ENCODE results near the gene C1QTNF5.
A peak's percentile ranks its signal among the peaks of the same experiment; 100 is the strongest.

C1QTNF5 gene

DNA sequence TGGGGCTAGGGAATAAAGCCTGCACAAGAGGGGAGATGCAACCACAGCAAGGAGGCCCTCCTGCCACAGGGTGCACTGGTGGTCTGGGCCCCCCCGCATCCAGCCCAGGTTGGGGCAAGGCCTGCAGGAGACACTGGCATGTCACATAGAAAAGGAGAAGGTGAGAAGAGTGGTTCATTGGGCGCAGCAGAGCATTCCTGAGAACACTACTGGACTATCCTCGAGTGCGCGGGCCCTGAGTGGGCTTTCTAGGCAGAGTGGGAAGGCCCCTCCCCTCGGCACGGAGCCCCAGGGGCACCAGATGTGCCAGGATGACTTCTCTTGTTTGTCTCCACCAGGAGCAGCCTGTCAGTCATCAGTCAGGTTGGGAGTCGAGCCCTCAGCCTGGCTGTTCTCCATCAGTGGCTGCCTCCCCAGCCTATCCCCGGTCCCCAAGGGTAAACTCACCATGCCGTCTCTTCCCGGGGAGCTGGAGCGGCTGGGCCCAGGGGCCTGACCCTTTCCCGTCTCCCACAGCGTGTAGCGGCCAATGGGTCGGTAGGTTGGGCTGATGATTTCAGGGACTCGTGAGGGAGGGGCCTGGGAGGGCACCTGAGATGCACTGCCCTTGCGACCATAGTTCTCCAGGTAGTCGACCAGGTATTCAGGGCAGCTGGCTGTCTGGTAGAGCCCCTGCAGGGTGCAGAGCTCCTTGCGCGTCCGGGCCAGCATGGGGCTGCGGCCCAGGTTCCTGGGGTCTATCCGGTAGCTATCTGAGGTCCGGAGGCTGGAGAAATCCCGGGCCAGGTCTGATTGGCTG lies 31.8 kb upstream of the C1QTNF5 start:
- DNase-seq: no peak

DNA sequence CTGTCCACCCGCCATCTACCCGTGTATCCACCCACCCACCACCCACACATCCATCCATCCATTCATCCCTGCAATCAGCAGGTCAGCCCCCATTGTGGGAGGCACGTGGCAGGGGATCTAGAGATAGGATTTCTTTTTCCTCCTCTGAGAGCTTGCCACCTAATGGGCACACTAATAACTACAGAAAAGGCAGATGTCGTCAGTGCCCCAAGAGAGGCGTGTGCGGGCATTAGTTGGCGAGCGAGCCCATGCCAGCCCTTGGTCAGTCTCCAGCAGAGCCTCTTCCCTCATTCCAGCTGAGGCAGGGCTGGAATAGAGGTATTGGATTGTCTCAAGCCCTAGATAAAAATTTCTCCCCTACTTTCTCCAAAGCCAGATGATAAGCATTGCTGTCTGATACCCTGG lies 31.1 kb upstream of the C1QTNF5 start:
- DNase-seq: no peak

DNA sequence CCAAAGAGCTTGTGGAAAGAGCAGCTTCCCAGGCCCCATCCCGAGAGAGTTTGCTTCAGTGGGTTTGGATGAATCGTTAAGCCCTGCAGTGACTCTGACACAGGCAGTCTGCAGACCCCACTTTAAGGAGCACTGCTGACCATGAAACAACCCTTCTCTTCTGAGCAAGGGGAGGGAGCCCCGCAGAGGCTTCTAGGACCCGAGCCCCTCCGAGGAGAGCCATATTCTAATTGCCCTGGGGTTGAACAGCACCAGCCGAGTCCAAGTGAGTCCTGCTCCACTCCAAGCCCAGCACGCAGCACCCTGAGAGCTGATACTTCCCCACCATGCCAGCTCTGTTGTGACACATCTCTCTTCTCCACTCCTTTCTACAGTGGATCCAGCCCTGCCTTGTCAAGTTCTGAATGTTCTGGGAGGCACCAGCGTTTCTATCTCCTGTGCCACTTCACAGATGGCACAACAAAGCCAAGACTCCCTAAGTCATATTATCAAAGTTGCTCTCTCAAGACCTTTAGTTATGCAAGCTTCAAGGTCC lies 30.5 kb upstream of the C1QTNF5 start:
- DNase-seq: no peak

DNA sequence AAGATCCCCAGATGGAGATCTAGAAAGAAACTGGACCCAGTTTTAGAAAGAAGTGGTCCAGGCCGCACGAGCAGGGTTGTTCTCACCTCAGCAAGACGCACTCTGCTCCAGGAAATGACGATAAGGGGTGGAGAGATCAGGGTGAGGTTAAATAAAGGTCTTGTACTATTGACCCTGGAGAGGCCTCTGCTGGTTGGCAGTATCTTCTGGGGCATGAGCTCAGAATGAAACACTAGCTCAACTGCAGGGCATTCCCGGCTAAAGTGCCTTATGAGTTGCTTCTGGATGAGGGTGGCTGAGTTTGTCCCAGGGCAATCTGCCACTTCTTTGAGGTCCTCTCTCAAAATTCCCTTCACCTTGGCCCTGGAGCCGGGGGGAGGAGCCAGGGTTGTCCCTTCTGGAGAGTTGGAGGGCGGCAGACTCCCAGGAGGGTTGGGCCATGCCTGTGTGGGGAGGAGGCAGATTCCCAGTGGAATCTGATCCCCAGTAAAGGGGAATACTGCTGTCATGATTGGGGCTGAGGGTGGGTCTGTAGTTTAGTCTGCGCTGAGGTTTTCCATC lies 29.9 kb upstream of the C1QTNF5 start:
- DNase-seq: no peak

DNA sequence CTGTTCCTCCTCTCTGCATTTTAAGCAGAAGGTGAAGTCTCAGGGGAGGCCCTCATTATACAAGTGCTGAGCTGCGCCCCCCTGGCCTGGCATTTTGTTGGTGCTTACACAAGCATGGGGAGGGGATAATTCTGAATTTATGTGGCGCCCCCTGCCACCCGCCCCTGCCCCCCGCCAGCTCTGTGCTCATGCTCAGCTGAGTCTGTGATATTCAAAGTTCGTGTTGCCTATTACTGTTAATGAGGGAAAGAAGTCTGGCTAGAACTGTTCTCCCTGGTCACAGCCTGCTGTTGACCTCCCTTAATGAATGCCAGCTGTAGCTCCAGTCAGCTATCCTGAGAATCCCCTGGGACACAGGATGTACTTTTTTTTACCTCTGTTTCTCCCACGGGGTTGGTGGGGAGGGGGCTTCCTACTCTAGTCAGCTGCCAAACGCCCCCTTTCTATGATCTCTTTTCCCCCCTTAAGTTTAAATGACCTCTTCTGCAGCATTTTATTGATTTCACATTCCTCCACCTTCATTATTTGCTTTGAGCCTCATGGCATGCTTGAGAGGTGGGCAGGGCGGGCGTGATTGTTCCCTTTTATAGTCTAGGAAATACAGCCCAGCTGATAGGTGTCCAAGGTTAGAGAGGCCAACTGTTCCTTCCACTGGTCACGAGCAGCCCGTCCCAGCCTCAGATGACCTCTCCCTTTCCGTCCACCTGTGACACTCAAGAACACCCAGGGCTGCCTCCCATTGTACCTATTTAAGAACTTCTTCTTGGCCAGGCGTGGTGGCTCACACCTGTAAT lies 28.6 kb upstream of the C1QTNF5 start:
- DNase-seq: no peak

DNA sequence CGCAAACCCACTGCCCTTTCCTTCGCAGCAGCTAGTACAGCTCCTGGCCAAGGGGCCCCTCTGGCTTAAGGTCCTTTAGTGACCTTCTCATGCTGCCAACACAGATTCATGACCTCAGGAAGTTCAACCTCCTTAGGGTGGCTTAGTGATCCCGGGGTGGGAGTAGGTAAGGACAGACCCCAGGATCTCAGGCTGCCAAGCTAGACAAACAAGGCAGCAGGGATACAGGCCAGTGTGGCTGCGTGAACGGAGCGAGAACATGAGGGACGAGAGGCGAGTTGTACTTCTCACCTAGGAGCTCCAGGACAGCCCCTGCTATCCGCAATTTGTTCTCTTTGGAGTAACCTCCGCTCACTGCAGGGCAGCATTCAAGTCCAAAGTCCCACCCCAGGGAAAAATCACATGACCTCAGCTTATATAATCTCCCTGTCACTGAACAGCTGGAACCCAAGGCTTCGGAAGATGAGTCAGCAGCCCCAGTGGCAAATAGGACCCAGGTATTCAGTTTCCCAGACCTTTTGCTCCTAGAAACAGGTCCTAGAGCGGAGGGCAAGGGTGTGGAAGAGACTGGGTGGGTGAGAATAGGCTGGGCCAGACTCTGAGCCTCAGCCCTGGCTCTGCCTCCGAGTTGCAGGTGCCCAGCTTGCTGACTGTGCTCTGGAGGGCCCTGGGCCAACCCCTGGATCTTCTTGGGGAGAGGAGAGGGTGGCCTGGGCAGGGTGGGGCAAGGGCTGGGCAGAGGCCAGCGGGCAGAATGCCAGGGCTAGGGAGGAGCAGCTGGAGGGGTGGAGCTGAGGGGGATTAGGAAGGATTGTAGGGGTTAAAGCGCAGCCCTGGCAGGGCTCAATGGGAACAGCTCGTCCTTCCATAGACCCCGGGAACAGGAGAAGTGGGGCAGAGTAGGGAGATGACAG lies 27.7 kb upstream of the C1QTNF5 start:
- no peak for DNase-seq

DNA sequence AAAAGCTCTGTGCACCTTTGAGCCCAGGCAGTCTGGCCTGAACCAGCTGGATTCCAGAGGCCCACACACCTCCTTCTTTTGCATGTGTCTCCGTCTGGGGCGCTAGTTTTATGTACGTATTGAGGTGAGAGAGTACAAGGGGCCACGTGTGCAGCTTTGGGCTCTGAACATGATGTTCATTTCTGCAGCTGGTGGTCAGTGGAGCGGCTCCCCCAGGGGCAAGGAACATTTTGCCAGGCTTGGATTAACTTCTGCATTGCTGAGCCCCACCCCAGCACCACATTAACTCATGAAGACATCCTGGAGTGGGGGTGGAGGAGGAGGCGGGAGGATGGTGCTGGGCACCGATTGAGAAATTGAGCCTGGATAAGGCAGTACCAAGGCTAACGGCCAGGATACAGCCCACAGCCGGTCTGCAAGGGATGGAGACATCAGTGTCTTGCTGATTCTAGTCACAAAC lies 27.0 kb upstream of the C1QTNF5 start:
- no peak for DNase-seq

DNA sequence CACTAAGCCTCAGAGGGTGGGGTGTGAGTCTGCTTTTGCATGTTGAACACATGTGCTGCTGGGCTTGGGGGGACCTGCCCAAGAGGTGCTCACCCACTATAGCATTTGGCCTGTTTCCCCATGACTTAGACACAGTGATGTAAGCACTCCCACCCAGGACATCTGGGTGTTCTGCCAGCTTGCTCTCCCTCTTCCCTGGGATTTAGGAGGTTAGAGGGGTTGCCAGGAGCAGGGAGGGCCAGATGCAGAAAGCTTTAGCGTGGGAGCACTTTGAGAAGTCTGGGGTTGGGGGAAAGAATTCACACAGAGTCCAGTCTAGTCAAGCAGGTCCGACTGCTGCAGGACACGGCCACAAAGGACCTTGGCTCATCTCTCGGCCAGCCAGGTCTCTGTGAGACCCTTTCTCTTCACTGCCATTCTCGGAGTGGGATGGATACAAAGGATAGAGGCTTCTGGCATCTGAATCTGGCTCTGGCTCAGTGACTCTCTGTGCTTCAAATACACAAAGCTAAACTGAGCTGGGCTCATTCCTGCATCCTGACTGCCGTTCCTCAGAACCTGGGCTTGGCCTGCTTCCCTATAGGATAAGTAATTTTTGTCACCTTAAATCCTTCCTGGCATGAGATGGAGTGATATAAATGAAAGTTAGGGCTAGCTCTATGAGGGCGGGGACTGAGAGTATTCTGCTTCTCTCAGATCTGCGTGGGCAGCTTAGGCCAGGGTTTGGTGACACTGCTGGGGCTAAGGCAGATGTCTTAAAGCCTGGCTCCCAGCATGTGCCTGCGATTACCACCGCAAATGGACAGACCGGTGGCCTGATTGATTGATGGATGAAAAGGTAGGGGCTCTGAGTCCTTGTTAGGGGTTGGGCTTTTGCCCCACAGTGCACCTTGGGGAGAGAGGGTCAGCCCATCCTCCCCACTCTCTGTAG lies 26.3 kb upstream of the C1QTNF5 start:
- no peak for DNase-seq

DNA sequence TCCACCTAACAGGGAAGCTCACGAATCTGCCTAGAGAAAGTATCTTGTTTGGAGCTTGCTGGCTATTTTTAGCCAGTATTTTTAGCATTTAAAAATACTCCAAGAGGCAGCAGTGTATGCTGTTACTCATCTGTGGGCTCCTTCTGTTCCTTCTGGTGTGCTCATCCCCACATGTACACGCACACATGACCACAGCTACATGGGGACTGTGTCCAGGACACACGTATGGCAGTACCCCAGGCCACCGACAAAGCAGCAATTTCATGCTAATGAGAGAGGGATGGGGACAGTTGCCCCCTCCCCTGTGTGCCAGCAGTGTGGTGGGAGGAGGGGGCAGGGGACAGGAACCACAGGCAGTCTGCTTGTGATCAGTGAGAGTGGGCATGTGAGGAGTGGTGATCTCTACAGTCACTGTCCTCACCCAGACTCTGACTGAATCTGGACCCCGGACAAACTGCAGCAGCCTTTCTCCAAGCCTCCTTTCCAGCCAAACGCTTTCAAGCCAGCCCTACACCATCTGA lies 24.4 kb upstream of the C1QTNF5 start:
- DNase-seq: no peak

DNA sequence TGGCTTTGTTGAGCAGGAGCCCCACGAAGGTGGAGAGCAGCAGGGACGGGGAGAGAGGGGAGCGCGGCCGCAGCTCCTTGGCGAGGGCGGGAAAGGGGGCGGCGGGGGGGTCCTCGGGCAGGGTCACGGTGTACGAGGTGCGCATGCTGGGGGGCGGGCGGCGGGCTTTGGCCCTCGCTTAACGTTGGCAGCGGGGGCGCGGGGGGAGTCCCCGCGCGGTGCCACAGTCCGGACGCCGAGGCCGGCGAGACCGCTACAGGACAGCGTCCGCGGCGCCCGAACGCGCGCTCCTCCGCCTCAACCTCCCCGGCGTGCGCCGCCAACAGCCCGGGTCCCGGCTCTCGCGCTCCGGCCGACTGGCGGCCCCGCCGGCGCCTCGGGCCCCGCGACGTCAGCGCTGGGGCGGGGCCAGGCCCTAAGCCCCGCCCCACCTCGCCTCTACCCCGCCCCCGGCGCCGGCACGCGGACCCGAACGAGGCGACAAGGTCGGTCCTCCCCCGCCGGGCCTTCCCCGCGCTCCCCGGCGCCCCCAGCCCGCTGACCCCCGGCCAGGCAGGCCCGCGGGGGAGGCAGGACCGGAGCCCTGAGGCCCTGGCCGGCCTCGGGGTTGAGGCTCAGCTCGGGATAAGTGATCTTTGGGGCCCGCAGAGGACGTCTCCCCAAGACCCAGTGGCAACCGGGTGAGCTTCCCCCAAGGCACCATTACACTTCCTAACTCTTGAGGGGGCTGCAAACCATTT lies 23.3 kb upstream of the C1QTNF5 start:
- peak; percentile 55 for DNase-seq

DNA sequence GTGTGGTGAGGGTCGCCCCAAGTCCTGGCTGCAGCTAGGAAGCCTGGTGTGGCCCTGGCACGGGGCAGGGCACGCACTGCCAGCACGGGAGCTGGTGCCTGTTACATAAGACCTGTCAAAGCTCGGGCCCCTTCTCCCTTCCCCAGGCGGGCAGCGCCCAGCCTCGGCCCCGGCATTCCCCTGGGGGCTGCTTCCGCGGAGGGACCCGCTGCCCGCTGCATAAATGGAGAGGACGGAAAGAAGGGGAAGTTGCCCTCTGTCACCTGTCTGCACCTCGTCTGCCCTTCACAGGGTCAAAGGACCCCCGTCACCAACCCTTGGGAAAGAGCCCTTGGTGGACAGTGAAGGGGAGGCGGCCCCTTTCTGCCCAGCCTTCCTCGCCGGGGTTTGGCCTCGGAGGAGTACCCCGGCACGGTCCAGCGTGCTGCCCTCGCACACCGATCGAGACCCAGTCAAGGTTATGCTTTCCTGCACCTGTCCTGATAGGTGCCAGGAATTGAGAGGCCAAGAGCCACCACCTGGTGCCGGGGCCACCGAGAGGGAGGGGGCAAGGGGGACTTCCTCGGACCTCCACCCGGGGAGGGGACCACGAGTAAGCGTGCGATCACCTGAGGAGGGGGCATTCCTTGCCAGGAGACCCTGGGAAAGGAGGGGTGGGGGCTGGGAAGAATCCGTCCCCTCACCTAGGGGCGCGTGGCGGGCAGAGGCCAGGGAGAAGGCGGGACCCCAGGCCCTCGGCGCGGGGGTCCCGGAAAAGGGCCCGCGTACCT lies 22.6 kb upstream of the C1QTNF5 start:
- no peak for DNase-seq

DNA sequence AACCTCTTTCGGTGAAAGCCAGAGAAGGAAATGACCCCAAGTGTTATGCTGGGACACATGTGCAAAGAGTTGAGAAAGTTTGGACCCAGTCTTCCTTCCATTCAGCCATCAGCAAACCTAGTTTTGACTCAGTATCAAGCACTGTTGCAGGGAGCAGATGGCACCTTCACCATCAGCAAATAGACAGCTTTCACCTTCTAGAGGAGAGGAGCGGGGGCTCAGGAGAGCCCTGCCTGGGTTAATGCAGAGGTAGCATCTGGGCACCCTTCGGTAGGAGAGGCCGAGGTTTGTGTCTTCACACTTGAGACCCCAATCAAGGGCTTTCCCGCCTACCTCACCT lies 22.0 kb upstream of the C1QTNF5 start:
- DNase-seq: no peak

DNA sequence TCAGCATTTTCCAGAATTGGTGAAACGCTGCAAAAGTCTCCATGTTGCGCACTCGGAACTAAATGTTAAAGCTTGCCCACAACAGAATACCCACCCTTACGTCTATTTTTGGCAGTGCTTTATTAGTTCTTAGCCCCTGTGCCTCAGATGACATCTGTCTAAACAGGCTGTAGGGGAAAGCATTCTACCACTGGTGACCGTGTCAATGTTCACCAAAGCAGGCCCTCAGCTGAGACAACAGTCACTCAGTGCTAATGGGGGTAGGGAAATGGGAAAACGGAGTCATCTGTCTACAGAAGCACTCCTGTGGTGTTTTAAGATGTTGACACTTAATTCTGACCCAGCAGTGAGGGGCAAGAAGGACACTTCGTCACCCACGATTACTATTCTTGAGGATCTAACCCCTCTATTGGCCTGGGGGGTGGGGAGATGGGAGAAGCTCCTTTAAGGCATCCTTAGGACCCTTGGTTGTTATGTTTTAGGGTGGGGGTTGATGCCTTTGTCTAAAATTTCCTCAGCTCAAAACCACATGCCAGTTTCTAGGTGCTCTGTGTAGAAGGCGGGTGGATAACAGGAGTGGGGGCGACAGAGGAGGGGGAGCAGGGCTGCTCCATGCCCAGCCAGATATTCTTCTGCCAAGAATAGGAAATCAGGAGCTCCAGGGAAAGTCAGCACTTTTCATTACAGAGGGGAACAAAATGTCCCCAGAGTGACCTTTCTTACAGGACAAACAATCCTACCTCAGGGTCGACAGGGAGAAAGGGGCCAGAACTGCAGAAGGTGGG lies 21.4 kb upstream of the C1QTNF5 start:
- DNase-seq: no peak

DNA sequence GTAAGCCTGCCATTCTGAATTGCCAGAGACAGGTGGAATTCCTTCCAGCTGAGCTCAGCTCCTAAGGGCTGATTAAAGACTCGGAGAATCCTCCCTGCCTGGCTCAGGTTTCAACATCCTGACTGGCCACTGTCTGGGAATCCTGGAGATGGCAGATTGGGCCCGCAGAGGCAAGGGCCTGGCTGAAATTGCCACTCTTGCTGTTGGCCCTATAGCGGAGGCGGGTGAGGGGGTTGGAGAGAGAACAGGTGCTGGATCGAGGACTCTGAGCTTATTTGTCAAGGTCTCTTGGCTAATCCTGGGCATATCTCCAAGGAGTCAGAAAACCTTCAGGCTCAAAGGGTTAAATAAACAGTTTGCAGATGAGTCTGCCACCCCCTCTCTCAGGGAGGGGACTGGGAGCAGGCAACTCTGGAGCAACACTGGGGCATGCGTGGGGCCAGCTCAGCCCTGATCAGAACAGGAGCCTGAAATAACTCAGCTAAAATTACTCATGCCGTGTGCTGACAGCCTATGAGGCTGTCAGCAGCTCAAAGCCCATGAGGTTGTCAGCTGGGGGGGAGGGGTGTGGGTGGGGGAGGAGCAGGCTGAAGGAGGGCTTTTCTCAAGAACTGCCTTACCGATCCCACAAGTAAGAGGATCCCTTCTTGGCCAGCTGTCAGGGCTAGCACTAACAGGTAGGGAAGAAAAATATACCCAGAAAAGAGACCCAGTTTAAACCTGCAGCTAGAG lies 20.5 kb upstream of the C1QTNF5 start:
- DNase-seq: peak; percentile 54

DNA sequence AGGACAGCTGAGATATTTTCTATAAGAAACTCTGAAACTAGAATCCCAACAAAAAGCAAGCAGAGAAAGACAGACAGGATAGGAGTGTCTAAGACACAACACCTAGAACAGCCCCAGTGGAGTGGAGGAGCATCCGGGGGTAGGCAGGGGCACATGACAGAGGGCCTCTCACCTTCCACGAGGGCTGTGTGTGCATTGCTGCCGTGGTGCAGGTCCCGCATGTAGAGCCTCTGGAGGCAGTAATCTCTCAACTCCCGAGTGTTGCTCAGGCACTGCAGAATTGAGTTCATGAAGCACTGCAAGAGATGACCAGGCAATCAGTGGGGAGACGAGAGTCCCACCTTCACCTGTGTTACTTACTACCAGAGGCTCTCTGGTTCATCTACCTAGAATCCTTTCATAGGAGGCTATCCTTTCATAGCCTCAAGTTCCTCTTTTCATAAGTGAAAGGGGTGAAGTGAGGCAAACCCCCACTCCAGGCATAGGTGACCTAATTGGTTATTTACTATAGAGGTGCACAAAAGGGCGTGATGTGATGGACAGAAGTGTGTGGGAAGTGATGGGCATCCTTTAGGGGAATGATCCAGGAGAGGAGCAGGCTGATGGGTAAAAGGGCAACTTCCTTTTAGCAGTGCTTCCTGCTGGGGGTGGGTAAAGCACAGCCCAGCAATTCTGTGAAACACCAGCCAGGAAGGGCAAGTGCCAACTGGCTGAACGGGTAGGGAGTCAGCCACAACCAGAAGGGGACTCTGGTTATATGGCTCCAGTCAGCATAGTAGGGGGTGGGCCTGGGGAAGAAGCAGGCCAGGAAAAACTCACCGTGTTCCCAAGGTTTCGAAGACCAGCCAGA lies 18.9 kb upstream of the C1QTNF5 start:
- DNase-seq: no peak

DNA sequence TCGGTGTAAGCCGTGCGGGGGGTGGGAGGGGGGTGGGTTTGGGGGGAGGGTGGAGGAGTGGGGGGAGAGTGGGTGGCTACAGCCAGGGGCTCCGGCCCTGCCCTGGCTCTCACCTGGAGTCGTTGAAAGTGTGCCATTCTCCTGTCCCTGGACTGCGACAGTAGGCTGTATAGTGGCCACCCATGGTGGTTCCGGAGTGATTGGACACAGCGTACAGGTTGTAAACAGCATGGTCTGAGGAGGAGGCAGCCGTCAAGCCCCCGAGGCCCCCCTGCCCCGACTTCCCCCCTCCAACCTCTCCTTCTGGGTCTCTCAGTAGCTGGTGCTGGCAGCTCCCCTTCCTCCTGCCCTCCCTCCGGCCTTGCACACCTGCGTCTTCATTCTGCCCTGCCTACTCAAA lies 16.4 kb upstream of the C1QTNF5 start:
- DNase-seq: no peak
